ENCODE data around the gene ADAMTS1. TPM values are rescaled to one million over a fixed set of nuclear protein-coding genes. Genes with fewer than 3 reads are reported as not detected.

ADAMTS1 gene
- total RNA-seq, 6 experiments from 2014 or later: 229 to 346 (median 292) TPM

GRCh38 chr21:26884436-26884835, 39.2 kb upstream of the ADAMTS1 start:
- peaks cover 18% of the 10 kb centered on the region for H3K4me1 Mint-ChIP-seq (ENCODE audit: low read depth)
- H3K27ac Mint-ChIP-seq: no peak overlapping the region
- no peaks in the 10 kb centered on the region for H3K36me3 Mint-ChIP-seq (ENCODE audit: low read depth)
- TF ChIP-seq, protein P1, sequence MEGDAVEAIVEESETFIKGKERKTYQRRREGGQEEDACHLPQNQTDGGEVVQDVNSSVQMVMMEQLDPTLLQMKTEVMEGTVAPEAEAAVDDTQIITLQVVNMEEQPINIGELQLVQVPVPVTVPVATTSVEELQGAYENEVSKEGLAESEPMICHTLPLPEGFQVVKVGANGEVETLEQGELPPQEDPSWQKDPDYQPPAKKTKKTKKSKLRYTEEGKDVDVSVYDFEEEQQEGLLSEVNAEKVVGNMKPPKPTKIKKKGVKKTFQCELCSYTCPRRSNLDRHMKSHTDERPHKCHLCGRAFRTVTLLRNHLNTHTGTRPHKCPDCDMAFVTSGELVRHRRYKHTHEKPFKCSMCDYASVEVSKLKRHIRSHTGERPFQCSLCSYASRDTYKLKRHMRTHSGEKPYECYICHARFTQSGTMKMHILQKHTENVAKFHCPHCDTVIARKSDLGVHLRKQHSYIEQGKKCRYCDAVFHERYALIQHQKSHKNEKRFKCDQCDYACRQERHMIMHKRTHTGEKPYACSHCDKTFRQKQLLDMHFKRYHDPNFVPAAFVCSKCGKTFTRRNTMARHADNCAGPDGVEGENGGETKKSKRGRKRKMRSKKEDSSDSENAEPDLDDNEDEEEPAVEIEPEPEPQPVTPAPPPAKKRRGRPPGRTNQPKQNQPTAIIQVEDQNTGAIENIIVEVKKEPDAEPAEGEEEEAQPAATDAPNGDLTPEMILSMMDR (IDR thresholded peaks at IDR 0.05): no peak
- no peak overlapping the region for H3K4me3 Mint-ChIP-seq
- H3K9me3 Mint-ChIP-seq: no peaks in the 10 kb centered on the region
- H3K27me3 Mint-ChIP-seq (ENCODE audit: insufficient read depth): peaks cover 4% of the 10 kb centered on the region
- DNase-seq: no peak

GRCh38 chr21:26883768-26884167, 38.6 kb upstream of the ADAMTS1 start:
- H3K4me3 Mint-ChIP-seq: no peak overlapping the region
- H3K27me3 Mint-ChIP-seq (ENCODE audit: insufficient read depth): peaks cover 4% of the 10 kb centered on the region
- TF ChIP-seq, protein P1 (IDR thresholded peaks at IDR 0.05): no peak
- peaks cover 18% of the 10 kb centered on the region for H3K4me1 Mint-ChIP-seq (ENCODE audit: low read depth)
- DNase-seq: no peak
- H3K27ac Mint-ChIP-seq: no peak overlapping the region
- no peaks in the 10 kb centered on the region for H3K9me3 Mint-ChIP-seq
- no peaks in the 10 kb centered on the region for H3K36me3 Mint-ChIP-seq (ENCODE audit: low read depth)

- H3K4me1 Mint-ChIP-seq (ENCODE audit: low read depth): no peaks in the 10 kb centered on the region; the same call in 1 of the 2 replicates
- no peaks in the 10 kb centered on the region for H3K36me3 Mint-ChIP-seq (ENCODE audit: low read depth)
- H3K4me3 Mint-ChIP-seq: no peak overlapping the region
- TF ChIP-seq, protein P1 (IDR thresholded peaks at IDR 0.05): peak; percentile 76
- H3K9me3 Mint-ChIP-seq: no peaks in the 10 kb centered on the region
- H3K27ac Mint-ChIP-seq: no peak overlapping the region
- DNase-seq: peak; percentile 22
- H3K27me3 Mint-ChIP-seq (ENCODE audit: insufficient read depth): peaks cover 4% of the 10 kb centered on the region
Observed at GRCh38 chr21:26881504-26882228, 36.5 kb upstream of the ADAMTS1 start.

GRCh38 chr21:26877018-26877417, 31.8 kb upstream of the ADAMTS1 start:
- Mint-ChIP-seq H3K9me3 (peaks cover 10% of the 10 kb centered on the region), H3K4me1 (ENCODE audit: low read depth) (no peaks in the 10 kb centered on the region), H3K36me3 (ENCODE audit: low read depth) (peaks cover 4% of the 10 kb centered on the region; the same call in 1 of the 2 replicates), H3K27me3 (ENCODE audit: insufficient read depth) (no peaks in the 10 kb centered on the region; the same call in 1 of the 2 replicates), H3K4me3 (no peak overlapping the region), H3K27ac (no peak overlapping the region)
- DNase-seq: no peak
- TF ChIP-seq, protein P1 (IDR thresholded peaks at IDR 0.05): no peak

DNA sequence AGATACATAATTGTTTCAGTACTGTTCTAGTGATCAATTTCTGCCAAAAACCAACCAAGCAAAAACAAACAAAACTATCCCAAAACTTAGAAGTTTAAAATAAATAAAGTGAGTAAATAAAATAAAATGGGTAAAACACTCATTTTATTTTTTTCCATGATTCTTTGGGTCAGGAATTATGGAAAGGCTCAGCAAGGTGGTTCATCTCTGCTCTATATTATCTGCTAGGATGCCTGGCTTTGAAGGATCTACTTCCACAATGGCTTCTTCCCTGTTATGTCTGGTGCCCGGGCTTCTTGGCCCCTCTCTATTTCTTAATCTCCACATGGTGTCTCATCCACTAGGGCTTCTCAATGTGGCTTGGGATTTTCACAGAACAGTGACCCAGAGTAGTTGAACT, 29.1 kb upstream of the ADAMTS1 start:
- Mint-ChIP-seq H3K36me3 (ENCODE audit: low read depth) (peaks cover 9% of the 10 kb centered on the region), H3K27me3 (ENCODE audit: insufficient read depth) (no peaks in the 10 kb centered on the region; the same call in none of the 2 replicates), H3K27ac (no peak overlapping the region), H3K4me3 (no peak overlapping the region), H3K4me1 (ENCODE audit: low read depth) (peaks cover 11% of the 10 kb centered on the region; the same call in 1 of the 2 replicates), H3K9me3 (peaks cover 15% of the 10 kb centered on the region)
- DNase-seq: no peak
- TF ChIP-seq, protein P1 (IDR thresholded peaks at IDR 0.05): no peak
